Stimulated activated CD4-positive, alpha-beta T cell treated with anti-CD3 and anti-CD28 coated beads, TNF-alpha, amount 100 ng/mL, for 48 hours (primary cell): ENCODE results near the gene MAST4.
"Not testable (repeated sequence)": the region's sequence is repeated elsewhere in the genome, so short reads cannot be mapped to it uniquely, and the experiment has no call there.

Source experiments
- DNase-seq, 3 donors: peaks; one replicate each; pipeline ENCODE4 v3.0.0-alpha.2; 2020; ENCODE audit warnings: low read depth in 3 of 3

MAST4 gene

GRCh38 chr5:67160272-67160671 is 564.1 kb downstream of the MAST4 start:
- DNase-seq: no peak

DNA sequence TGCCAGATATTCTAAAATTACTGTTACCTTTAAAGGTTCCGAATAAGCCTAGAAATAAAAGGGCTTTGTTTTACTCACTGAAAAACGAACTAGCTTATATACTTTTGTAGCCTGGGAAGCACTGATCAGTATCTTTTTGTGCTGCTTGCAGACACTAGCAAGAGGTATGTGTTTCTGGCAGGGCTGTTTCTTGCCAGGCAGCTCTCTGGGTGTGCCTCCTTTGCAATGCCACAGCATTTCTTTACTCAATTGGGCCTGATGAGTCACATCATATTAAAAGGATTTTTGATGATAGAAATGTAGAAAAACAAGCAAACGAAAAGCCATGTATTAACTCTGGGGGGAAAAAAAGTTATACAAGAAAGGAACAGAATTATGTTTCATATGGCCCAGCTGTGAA is 564.8 kb downstream of the MAST4 start:
- no peak for DNase-seq

DNA sequence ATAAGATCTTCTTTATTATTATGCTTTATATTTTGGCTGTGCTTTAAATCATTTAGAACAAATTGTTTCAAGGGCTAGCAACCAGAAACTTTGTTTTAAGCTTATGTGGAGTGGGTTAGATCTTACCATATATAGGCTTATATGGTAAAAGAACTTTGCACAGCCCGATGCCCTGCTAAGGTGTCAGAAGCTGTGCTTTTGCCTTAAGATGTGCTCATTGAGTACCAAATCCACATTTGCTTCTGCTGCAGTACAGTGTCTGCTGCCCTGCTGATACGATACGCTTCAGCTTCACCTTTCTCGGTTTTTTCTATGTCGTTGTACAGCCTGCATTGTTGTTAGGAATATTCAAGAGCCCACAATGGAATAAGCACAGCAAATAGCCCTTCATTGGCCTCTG is 565.6 kb downstream of the MAST4 start:
- DNase-seq: no peak

- no peak for DNase-seq
Observed at GRCh38 chr5:67163231-67163756, 567.1 kb downstream of the MAST4 start.

DNA sequence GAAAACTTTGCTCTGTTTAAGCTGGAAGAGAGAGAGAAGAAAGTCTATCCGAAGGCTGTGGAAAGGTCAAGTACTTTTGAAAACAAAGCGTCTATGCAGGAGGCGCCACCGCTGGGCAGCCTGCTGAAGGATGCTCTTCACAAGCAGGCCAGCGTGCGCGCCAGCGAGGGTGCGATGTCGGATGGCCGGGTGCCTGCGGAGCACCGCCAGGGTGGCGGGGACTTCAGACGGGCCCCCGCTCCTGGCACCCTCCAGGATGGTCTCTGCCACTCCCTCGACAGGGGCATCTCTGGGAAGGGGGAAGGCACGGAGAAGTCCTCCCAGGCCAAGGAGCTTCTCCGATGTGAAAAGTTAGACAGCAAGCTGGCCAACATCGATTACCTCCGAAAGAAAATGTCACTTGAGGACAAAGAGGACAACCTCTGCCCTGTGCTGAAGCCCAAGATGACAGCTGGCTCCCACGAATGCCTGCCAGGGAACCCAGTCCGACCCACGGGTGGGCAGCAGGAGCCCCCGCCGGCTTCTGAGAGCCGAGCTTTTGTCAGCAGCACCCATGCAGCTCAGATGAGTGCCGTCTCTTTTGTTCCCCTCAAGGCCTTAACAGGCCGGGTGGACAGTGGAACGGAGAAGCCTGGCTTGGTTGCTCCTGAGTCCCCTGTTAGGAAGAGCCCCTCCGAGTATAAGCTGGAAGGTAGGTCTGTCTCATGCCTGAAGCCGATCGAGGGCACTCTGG is 567.8 kb downstream of the MAST4 start:
- DNase-seq: no peak

- no peak for DNase-seq
Observed at GRCh38 chr5:67164856-67165525, 568.8 kb downstream of the MAST4 start.

DNA sequence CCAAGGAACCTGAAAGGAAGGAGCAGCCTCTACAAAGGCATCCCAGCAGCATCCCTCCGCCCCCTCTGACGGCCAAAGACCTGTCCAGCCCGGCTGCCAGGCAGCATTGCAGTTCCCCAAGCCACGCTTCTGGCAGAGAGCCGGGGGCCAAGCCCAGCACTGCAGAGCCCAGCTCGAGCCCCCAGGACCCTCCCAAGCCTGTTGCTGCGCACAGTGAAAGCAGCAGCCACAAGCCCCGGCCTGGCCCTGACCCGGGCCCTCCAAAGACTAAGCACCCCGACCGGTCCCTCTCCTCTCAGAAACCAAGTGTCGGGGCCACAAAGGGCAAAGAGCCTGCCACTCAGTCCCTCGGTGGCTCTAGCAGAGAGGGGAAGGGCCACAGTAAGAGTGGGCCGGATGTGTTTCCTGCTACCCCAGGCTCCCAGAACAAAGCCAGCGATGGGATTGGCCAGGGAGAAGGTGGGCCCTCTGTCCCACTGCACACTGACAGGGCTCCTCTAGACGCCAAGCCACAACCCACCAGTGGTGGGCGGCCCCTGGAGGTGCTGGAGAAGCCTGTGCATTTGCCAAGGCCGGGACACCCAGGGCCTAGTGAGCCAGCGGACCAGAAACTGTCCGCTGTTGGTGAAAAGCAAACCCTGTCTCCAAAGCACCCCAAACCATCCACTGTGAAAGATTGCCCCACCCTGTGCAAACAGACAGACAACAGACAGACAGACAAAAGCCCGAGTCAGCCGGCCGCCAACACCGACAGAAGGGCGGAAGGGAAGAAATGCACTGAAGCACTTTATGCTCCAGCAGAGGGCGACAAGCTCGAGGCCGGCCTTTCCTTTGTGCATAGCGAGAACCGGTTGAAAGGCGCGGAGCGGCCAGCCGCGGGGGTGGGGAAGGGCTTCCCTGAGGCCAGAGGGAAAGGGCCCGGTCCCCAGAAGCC is 569.6 kb downstream of the MAST4 start:
- DNase-seq: peak; percentile 65 to 71 (median 66)

- peak; percentile 54 to 67 (median 59) for DNase-seq
Observed at GRCh38 chr5:67166460-67167285, 570.5 kb downstream of the MAST4 start.

- no peak for DNase-seq
Observed at GRCh38 chr5:67168069-67168468, 571.9 kb downstream of the MAST4 start.

GRCh38 chr5:67170767-67171166 is 574.6 kb downstream of the MAST4 start:
- DNase-seq: no peak

GRCh38 chr5:67173351-67173750 is 577.2 kb downstream of the MAST4 start:
- DNase-seq: not testable (repeated sequence)

DNA sequence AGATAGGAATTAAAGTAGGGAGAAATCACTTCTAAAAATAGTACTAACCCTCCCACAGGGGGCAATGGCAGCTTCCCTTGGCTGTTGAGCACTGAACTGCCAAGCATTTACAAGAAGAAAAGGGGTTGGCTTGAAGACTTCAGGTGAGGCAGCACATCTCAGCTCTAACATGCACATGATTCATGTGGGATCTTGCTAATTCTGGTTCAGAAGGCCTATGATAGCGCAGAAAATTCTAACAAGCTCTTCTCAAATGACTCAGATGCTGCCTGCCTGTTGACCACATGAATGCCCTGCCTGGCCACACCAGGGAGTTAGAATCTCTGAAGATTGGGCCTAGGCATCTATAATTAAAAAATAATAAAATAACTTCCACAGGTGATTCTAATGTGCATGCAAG is 577.8 kb downstream of the MAST4 start:
- DNase-seq: no peak

- DNase-seq: no peak
Observed at GRCh38 chr5:67176936-67177335, 580.7 kb downstream of the MAST4 start.

DNA sequence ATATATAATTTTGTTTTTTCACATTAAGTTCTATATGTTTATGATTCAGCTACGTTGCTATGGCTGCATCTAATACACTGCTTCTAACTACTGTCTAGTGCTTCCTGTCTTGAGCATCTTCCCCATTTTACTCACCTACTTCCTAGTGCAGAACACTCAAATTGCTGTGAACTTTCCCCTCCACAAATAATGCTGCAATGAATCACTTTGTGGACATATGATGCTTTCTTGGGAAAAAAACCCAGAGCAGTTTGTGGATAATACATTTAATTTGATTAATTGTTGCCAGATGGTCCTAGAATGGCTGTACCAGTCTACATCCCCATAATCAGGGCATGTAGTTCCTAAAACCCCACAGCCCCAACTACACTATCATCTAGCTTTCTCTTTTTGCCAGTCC is 581.9 kb downstream of the MAST4 start:
- DNase-seq: no peak

DNA sequence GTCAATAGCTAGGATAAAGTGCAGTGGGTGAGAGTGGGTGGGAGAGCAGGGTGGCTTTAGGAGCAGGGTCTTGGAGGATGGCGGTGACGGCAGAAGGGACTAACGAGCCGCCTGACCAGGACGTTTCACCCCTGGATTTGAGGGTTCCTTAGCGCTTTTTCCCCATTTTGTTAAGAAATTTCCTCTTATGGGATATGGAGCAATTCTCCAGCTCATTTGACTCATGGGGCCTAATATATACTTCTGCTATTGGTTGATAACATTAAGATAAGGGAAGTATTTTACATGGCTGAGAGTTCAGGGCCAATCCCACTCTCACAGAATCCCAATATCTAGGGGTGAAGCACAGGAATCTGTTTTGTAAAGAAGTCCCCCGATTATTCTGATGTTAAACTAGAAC is 582.8 kb downstream of the MAST4 start:
- no peak for DNase-seq

DNA sequence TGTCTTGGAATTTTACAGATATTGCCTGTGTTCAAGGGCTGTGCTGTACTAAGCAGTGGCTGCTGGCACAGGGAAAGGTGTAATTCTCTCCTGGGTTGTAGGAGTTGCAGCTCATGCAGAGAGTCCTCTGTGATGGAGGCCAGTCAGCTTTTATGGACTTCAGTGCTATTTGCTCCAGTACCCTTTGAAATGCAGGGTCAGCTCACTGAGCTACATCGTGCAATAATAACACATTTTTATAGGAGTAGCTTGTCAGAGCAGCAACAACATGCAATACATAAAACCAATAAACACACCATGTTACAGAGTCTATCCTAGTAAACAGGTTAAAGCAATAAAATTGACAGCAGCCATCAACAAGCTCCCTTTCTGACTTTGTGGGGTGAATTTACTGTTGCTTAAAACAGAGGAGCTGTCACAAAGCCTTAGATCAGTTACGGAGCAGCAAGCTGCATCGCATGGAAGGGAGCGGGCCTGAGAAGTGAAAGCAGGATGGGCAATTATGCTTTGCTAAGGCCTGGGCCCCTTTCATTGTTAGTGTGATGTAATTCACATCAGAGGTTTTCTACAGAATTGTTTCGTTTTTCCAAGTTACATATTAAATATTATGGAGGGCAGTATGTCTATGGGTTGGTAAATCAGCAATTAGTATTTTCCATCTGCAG is 583.6 kb downstream of the MAST4 start:
- no peak for DNase-seq

GRCh38 chr5:67181648-67182221 is 585.5 kb downstream of the MAST4 start:
- DNase-seq: no peak

GRCh38 chr5:67182301-67182790 is 586.2 kb downstream of the MAST4 start:
- DNase-seq: no peak

GRCh38 chr5:67183859-67184258 is 587.7 kb downstream of the MAST4 start:
- no peak for DNase-seq
